GM12892 (cell line): ENCODE results near the gene XYLT1.

ENCODE experiments used
- DNase-seq: peaks from one replicate; pipeline ENCODE4 v3.0.0; 2011; ENCODE audit not compliant: insufficient read length
- FAIRE-seq: peaks from 2 replicates; lab custom pipeline; 2011; peaks lifted over from hg19 to GRCh38; lab: Jason Lieb, UNC
- POLR2A ChIP-seq: IDR thresholded peaks from 2 replicates; pipeline ENCODE4 v1.6.1; 2011; ENCODE audit warnings: low read depth, low read length, control low read depth
- POLR2AphosphoS5 ChIP-seq: IDR thresholded peaks from 2 replicates; pipeline ENCODE4 v1.6.1; 2011; ENCODE audit warnings: low read depth, low read length, control low read depth
- TAF1 ChIP-seq: IDR thresholded peaks from 2 replicates; pipeline ENCODE4 v1.6.1; 2011; ENCODE audit warnings: low read depth, mild to moderate bottlenecking, control low read depth, low read length, borderline replicate concordance

XYLT1 gene

GRCh38 chr16:17450291-17450690 is 20.5 kb downstream of the XYLT1 start:
- DNase-seq: no peak
- FAIRE-seq: no peak
- TF ChIP-seq POLR2AphosphoS5 (no peak), POLR2A (no peak)

- DNase-seq (no peak), FAIRE-seq (peak; percentile 46)
- no peak for TF ChIP-seq POLR2A
- no peak for TF ChIP-seq POLR2AphosphoS5
- TF ChIP-seq TAF1: no peak
Observed at GRCh38 chr16:17448640-17449638, 21.8 kb downstream of the XYLT1 start.

GRCh38 chr16:17447101-17447569 is 23.6 kb downstream of the XYLT1 start:
- TF ChIP-seq TAF1 (no peak), POLR2A (no peak), POLR2AphosphoS5 (no peak)
- DNase-seq (no peak), FAIRE-seq (no peak)

- DNase-seq: no peak
- FAIRE-seq: no peak
- no peak for TF ChIP-seq POLR2AphosphoS5
- TF ChIP-seq TAF1: no peak
- no peak for TF ChIP-seq POLR2A
Observed at GRCh38 chr16:17446661-17447060, 24.1 kb downstream of the XYLT1 start.

- DNase-seq (no peak), FAIRE-seq (no peak)
- TF ChIP-seq POLR2AphosphoS5 (no peak), TAF1 (no peak)
Observed at GRCh38 chr16:17445421-17445820, 25.3 kb downstream of the XYLT1 start.

- DNase-seq: no peak
- FAIRE-seq: no peak
- TF ChIP-seq TAF1 (no peak), POLR2A (no peak), POLR2AphosphoS5 (no peak)
Observed at GRCh38 chr16:17444658-17445057, 26.1 kb downstream of the XYLT1 start.

- FAIRE-seq (no peak), DNase-seq (no peak)
- no peak for TF ChIP-seq POLR2AphosphoS5
- no peak for TF ChIP-seq TAF1
- no peak for TF ChIP-seq POLR2A
Observed at GRCh38 chr16:17440131-17440530, 30.6 kb downstream of the XYLT1 start.

GRCh38 chr16:17439580-17439979 is 31.2 kb downstream of the XYLT1 start:
- TF ChIP-seq TAF1 (no peak), POLR2AphosphoS5 (no peak), POLR2A (no peak)
- FAIRE-seq (no peak), DNase-seq (no peak)

GRCh38 chr16:17437981-17438380 is 32.8 kb downstream of the XYLT1 start:
- DNase-seq: no peak
- TF ChIP-seq TAF1 (no peak), POLR2AphosphoS5 (no peak), POLR2A (no peak)
- FAIRE-seq: no peak

GRCh38 chr16:17437127-17437720 is 33.5 kb downstream of the XYLT1 start:
- no peak for DNase-seq
- FAIRE-seq: no peak
- TF ChIP-seq TAF1: no peak

- no peak for FAIRE-seq
Observed at GRCh38 chr16:17435318-17435717, 35.4 kb downstream of the XYLT1 start.

More at GRCh38 chr16:17435318-17435717, 35.4 kb downstream of the XYLT1 start:
- no peak for DNase-seq
- no peak for TF ChIP-seq POLR2A
- TF ChIP-seq POLR2AphosphoS5: no peak
